GM19239 (cell line): ENCODE data around the gene PRRC2B.
"Not testable (repeated sequence)": the region's sequence is repeated elsewhere in the genome, so short reads cannot be mapped to it uniquely, and the experiment has no call there.

Experiments
- DNase-seq: peaks from one replicate; pipeline ENCODE4 v3.0.0; 2011; ENCODE audit warnings: low spot score; ENCODE audit not compliant: insufficient read length
- FAIRE-seq: peaks from 2 replicates; lab custom pipeline; 2011; peaks lifted over from hg19 to GRCh38; lab: Jason Lieb, UNC

Gene PRRC2B

DNA sequence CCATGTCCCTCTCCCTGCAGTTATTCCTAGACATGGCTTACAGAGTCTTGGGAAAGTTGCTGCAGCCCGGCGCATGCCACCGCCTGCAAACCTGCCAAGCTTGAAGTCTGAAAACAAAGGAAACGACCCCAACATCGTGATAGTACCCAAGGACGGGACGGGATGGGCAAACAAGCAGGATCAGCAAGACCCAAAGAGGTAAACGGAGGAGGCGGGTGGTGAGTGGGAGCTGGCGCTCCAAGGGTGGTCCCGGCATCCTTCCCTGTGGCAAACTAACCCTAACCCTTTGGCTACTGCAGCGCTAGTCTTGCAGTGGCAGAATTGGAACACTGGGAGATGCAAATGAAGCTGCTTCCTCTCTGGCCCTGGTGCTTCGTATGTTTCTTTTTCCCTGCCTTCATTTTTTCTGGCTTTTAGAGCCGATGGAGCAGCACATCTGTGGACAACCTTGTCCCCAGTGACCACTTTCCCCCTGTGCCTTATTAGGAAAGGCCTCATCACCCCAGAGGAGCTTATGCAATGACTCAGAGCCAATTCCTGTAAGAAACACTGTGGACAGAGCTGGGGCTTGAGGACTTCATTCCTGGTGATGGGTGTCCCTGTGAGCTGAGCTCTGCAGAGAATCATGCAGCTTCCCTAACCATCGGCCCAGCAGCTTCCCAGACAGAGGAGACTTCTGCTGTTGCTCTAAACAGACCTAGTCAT is 38.9 kb downstream of the PRRC2B start:
- DNase-seq: no peak

DNA sequence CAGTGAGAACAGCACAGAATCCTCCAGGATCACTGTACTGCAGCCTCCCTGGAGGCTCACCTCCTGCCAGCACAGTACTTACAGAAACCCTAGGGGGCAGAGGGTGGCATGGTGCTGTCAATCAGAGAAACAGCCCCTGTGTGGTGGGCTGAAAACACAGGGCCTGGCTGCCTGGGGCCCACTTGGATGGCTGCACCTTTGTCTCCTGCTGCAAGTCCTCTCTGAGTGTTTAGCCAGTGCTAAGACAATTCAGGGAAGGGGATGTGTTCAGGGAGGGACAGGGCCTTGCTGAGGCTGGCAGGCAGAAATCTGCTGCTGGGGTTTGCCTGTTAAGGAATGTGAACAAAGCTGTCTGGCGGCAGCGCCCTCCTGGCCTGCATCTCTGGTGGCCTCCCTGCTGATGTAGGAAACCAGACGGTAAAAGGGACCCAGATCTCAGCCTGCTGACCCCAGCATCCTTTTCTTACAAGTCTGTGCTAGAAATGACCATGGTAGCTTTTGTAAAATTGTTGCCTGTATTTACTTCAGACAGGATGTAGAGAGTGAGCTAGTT is 39.5 kb downstream of the PRRC2B start:
- DNase-seq: no peak
- FAIRE-seq: no peak

More for the DNA sequence above, 38.9 kb downstream of the PRRC2B start:
- no peak for FAIRE-seq

DNA sequence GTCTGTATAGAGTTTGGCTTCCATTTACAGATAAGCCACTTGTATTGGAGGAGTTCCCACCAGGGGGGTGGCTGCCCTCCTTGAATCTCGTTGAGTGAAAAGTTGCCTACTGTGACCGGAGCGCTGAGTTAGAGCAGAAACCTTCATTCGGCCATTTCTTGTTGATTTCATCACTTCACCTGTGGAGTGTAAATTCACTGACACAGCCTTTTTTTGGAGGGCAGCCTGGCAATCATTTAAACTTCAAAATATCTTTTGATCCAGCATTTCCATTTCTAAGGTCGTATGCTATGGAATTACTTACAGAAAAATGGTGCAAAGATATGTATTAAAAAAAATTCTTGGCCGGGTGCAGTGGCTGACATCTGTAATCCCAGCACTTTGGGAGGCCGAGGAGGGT is 40.8 kb downstream of the PRRC2B start:
- DNase-seq (no peak), FAIRE-seq (no peak)

DNA sequence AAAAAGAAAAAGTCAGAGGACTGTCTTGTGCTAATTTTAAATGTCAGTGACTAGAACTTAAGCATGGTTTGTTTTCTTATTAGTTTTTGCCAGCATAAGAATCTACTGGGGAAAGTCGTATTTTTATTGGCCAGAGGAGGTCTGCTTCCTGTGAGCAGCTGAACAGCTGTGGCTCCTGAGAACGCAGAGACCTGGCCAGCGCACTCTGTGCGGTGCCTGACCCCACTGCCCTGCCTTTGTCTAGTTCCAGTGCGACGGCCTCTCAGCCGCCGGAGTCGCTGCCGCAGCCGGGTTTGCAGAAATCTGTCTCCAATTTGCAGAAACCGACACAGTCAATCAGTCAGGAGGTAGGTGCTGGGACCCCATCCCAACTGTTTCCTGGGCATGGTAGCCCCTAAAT is 42.5 kb downstream of the PRRC2B start:
- no peak for DNase-seq
- FAIRE-seq: no peak

DNA sequence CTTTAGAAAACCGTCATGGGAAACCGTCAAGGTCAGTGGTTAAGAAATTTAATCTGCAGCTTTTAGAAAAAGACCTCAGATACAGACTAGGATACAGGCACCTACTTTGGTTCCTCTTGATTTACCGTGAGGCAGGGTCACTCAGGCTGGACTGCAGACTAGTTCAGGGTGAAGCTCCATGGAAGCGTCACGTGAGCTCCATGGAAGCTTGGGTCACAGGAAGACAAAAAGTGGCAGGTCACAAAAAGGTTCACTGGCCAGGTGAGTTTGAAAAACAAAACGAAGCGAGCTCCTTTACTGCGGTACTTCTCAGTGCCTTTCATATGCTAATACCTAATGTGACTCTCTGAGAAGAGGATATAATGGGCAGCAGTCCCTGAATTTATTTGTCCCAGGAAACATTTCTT is 43.0 kb downstream of the PRRC2B start:
- no peak for FAIRE-seq

DNA sequence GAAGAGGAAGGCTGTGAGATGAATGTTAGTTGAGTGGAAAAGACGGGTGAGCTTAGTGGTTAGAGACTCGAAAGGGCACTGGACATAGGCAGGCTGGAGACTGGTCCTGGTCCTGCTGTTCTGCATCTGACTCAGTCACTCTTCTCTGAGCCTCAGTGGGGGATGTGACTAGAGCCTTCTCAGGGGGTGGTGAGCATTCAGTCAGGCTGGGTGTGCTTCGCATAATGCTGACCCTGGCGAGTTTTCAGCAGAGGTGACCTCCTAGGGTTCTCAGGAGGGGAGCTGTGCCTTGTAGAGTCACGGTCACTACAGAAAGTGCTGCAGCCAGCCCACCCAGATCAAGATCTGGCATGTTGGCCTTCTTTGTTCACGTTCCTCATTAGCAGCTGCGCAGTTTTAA is 44.3 kb downstream of the PRRC2B start:
- no peak for DNase-seq

More for the DNA sequence above, 43.0 kb downstream of the PRRC2B start:
- DNase-seq: no peak

DNA sequence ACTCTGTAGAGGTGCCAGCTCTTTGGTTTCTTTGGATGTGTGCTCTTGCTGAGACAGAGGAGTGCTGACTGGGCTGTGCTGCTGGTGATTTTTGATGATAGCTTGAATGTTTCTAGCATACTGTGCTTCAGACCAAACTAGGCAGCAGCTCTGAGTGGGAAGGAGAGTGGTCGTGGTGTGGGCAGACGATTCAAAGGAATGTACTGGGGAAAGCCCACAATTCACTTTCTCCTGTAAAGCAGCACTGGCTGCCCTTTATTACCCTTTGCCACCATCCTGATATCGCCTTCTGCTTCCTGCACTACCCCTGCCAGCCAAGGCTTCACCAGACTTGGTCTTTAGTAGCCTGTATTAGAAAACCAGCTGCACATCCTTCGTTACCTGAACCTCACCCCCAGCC is 45.3 kb downstream of the PRRC2B start:
- no peak for FAIRE-seq

More for the DNA sequence above, 44.3 kb downstream of the PRRC2B start:
- no peak for FAIRE-seq

DNA sequence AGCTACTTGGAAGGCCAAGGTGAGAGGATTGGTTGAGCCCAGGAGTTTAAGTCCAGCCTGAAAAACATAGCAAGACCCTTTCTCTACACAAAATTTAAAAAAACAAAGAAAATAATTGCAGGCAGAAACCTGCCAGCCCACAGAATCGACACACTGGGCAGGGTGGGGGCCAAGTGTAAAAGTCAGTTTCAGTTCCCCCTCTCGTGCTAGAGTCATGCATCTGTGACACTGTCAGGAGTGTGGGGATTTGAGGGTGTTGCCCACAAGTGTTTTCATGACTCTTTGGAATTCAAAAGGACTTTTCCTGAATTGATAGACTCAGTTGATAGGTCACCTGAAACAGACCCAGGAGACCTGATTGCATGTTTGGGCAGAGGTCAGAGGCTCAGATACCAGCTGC is 47.6 kb downstream of the PRRC2B start:
- DNase-seq: no peak
- no peak for FAIRE-seq

More for the DNA sequence above, 45.3 kb downstream of the PRRC2B start:
- DNase-seq: no peak

DNA sequence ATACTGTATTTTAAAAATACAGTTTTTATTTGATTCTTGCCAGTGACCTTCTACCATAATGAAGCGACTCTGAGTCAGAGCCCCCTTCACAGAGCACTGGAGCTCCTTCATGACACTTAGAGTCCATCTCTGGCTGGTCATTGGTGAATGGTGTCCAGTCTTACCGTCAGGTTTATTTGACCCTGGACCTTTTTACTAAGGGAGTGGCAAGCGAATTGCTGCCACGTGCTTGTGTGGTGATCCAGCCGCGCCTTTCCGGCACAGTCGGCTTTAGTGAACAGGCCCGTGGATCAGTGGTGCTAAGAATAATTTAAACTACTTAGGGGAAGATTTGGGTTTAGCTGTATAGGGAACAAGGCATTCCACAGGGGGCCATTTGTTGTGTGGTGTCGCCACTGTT is 48.5 kb downstream of the PRRC2B start:
- FAIRE-seq: no peak

DNA sequence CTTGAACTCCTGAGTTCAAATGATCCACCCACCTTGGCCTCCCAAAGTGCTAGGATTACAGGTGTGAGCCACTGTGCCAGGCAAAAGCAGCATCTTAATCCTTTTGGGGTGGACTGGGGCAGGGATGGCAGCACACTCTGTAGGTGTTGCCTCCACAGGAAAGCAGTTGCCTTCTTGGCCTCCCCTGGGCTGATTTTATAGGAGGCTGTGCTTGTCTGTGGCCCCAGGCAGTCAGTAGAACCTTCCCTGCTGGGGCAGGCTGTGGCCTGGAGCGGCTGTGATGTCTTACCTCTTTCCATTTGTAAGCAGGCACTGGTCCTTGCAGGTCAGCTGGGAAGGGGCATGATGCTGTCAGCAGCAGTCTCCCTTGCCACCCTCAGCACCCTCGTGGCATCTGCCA is 49.8 kb downstream of the PRRC2B start:
- DNase-seq: no peak
- no peak for FAIRE-seq

More for the DNA sequence above, 48.5 kb downstream of the PRRC2B start:
- no peak for DNase-seq

DNA sequence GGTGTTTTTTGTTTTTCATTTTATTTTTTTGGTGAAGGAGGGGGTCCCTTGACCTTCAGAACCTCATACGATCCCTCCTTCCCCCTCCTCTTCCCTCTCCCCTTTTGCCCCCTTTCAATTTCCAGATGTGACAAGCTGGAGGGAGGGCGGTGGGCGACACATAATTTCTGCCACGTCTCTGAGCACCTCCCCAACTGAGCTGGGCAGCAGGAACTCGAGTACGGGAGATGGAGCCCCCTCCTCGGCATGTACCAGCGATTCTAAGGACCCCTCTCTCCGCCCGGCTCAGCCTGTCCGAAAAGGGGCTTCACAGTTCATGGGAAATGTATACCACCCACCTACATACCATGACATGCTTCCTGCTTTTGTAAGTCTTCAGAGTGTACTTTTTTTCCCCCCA is 52.4 kb downstream of the PRRC2B start:
- FAIRE-seq: no peak

DNA sequence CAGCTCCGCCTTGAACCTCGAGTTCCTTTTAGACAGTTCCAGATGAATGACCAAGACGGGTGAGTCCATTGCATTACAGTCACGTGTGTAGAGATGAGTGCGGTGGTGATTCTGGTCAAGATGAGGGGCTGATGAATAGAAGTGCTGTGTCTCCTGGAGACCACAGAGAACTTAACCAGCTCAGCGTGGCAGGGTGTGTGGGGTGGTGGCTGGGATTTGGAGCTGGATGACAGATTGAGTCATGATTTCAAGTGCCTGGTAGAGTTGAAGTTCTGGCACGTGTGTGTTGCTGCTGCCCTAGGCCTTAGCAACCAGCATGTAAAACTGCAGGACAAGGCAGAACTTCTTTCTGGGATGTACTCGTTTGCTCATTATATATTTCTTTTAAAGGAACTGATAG is 53.3 kb downstream of the PRRC2B start:
- FAIRE-seq (no peak), DNase-seq (no peak)

More for the DNA sequence above, 52.4 kb downstream of the PRRC2B start:
- no peak for DNase-seq

DNA sequence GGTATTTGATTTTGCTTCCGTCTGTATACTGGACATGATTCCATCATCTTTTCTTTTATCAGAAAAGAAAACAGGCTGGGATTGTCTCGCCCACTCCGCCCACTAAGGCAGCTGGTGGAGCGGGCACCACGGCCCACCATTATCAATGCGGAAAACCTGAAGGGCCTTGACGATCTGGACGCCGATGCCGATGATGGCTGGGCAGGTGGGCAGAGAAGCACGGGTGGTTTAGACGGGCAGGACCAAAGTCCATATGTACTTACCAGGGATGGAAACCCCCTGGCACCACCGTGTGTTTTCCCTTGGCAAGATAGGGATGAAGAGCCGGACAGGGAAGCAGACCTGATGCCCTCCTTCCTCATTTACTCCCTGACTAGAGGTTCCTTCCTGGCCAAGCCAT is 53.7 kb downstream of the PRRC2B start:
- FAIRE-seq (no peak), DNase-seq (no peak)

DNA sequence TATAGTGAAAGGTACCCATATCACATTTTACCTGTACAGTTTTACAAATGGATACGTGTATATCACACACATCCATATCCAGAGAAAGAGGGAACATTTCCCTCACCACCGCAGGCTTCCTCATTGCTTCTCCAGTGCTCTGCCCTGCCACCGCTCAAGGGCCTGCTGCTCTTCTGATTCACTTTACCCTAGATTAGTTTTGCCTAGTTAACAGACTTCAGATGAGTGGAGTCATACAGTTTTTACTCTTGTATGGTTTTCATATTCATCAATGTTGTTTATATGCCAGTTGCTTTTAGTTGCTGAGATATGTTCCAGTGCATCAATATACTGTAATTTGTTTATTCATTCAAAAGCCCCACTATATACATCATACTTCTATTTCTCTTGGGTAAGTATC is 54.9 kb downstream of the PRRC2B start:
- FAIRE-seq (no peak), DNase-seq (no peak)

DNA sequence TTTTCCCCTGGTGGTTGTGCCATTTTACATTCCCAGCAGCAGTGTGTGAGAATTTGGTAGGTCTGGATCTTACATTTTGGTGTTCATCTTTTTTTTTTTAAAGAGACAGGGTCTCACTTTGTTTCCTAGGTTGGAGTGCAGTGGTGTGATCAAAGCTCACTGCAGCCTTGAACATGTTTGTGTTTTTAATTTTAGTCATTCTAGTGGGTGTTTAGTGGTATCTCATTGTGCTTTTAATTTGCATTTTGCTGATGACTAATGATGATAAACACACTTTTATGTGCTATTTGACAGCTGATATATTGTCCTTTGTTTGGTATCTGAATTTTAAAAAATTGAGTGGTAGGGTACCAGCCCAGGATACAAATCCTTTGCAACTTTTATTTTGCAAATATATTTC is 55.4 kb downstream of the PRRC2B start:
- DNase-seq: no peak
- no peak for FAIRE-seq

DNA sequence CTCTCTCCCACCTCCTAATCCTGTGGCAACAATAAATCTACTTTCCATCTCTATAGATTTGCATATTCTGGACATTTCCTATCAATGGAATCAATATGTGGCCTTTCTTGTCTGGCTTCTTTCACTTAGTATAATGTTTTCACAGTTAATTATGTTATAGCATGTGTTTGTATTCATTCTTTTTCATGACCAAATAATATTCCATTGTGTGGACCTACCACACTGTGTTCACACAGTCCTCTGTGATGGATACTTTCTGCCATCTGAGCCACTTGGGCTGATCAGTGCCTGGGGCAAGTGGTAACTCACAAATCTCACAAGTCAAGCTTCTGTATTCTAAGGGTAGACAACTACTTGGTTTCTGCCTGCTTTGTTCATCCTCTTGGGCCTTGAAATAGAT is 60.1 kb downstream of the PRRC2B start:
- FAIRE-seq (no peak), DNase-seq (no peak)

DNA sequence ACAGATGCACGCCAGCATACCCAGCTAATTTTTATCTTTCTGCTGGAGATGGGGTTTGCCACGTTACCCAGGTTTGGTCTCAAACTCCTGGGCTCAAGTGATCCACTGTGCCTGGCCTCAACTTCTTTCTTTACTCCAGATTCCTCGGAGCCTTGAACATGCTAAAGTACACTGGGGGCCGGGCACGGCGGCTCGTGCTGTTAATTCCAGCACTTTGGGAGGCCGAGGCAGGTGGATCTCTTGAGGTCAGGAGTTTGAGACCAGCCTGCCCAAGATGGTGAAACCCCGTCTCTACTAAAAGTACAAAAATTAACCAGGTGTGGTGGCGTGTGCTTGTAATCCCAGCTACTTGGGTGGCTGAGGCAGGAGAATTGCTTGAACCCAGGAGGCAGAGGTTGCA is 61.8 kb downstream of the PRRC2B start:
- not testable (repeated sequence) for DNase-seq, FAIRE-seq

DNA sequence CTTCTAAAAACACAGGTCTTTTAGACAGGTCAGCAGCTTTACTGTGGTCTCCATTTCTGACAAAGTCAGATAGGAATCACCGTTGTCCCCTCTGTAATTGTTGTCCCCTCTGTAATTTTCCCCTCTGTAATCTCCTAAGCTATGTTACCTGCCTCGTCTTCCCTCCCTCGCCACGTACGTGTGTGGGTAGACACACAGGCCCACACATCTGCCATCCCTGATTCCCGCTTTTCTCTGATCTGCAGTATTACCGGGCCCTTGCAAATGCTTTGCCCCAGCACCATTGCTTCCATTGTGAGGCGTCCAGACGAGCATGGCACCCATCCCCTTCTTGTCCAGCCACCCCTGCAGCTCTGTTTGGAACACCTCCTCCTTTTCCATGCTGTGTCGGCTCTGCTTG is 63.9 kb downstream of the PRRC2B start:
- no peak for FAIRE-seq
- no peak for DNase-seq

DNA sequence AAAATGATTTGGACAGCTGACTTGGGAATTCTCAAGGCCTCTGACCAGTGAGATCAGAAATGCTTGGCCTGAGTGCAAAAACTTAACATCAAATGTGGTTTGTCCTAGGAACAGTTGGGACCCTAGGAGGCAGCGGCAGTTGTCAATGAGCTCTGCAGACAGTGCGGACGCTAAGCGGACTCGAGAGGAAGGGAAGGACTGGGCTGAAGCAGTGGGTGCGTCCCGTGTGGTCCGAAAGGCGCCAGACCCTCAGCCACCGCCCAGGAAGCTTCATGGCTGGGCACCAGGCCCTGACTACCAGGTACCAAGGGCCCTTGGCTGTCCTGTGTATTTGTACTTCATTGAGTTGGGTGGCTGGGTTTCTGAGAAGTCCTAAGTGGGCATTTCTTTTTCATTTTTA is 65.2 kb downstream of the PRRC2B start:
- DNase-seq (no peak), FAIRE-seq (no peak)

DNA sequence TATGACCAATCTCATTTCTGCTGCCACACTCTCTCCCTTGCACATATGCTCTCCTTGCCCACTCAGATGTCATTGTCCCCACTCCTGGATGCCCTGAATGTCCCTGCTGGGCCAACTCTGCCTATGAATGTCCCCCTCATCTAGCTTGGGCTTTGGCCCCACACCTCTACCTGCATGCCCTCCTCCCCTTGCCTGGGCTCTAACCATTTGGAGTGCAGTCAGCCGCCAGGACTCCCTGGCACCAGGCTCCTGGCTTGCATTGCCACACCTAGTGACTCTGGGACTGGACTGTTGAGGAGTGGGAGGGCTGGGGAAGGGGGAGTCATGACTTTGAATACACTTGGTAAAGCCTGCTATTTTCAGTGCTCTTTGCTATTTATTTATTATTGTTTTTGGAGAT is 67.3 kb downstream of the PRRC2B start:
- FAIRE-seq: no peak
- no peak for DNase-seq

DNA sequence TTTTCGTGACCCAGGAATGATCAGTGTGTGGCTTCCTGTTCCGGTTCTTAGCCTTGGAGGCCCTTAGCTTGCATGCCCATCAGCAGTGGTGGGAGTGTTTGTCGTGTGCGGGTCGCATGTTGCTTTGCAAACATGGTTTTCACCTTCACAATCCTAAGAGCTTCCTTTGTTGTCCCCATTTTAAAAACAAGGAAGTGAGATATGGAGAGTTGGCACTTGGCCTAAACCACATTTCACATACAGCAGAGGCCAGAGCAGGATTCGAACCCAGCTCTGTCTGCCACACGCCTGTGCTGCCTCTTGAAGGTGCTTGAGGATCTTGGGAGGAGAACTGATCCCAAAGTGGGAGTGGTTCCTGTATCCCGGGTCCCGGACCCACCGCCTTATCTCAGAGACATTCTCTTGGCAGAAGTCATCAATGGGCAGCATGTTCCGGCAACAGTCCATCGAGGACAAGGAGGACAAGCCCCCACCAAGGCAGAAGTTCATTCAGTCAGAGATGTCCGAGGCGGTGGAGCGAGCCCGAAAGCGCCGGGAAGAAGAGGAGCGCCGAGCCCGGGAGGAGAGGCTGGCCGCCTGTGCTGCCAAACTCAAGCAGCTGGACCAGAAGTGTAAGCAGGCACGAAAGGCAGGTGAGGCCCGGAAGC is 70.6 kb downstream of the PRRC2B start:
- DNase-seq: no peak
- FAIRE-seq: no peak

DNA sequence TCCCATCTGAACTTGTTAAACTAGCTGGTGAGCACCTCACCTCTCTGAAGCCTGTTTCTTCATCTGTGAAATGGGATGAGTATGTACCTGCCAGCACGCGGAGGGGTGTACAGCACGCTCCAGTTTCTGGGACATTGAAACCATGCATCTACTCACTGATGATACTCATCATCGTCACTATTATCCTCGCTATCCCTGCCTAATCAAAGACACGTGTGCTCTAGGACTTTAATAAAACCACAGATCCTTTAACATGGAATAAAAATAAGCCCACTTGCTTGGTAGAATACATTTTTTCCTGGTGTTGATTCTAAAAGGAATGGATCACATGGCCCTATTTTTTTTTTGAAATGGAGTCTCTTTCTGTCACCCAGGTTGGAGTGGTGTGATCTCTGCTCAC is 71.5 kb downstream of the PRRC2B start:
- no peak for FAIRE-seq
- DNase-seq: no peak
